ENCODE results near the gene DDA1.

GRCh38 chr19:17359905-17360800 is 50.8 kb downstream of the DDA1 start:
- TF ChIP-seq, protein P1, sequence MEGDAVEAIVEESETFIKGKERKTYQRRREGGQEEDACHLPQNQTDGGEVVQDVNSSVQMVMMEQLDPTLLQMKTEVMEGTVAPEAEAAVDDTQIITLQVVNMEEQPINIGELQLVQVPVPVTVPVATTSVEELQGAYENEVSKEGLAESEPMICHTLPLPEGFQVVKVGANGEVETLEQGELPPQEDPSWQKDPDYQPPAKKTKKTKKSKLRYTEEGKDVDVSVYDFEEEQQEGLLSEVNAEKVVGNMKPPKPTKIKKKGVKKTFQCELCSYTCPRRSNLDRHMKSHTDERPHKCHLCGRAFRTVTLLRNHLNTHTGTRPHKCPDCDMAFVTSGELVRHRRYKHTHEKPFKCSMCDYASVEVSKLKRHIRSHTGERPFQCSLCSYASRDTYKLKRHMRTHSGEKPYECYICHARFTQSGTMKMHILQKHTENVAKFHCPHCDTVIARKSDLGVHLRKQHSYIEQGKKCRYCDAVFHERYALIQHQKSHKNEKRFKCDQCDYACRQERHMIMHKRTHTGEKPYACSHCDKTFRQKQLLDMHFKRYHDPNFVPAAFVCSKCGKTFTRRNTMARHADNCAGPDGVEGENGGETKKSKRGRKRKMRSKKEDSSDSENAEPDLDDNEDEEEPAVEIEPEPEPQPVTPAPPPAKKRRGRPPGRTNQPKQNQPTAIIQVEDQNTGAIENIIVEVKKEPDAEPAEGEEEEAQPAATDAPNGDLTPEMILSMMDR (IDR thresholded peaks at IDR 0.05; ENCODE audit: low read length), result no peak
- no peak for TF ChIP-seq EZH2 (optimal IDR thresholded peaks at IDR 0.05; ENCODE audit: low read depth, low read length)
